Stimulated activated naive CD8-positive, alpha-beta T cell treated with anti-CD3 and anti-CD28 coated beads, Interleukin-15, Interleukin-2, amounts not matched to agents 100 ng/mL and 50 ng/mL, for 24 hours (primary cell): ENCODE results near the gene CLBA1.
"Not testable (repeated sequence)": the region's sequence is repeated elsewhere in the genome, so short reads cannot be mapped to it uniquely, and the experiment has no call there.

ENCODE experiments used
- H3K27ac Mint-ChIP-seq: one replicate; pipeline ENCODE4 v1.8.0; 2021; ENCODE audit warnings: mild to moderate bottlenecking, mixed read lengths
- H3K27me3 Mint-ChIP-seq: one replicate; pipeline ENCODE4 v1.8.0; 2021; ENCODE audit warnings: mixed read lengths
- H3K36me3 Mint-ChIP-seq: one replicate; pipeline ENCODE4 v1.8.0; 2021; ENCODE audit warnings: low read depth, mixed read lengths
- H3K4me1 Mint-ChIP-seq: one replicate; pipeline ENCODE4 v1.8.0; 2021; ENCODE audit warnings: low read depth, mixed read lengths
- H3K4me3 Mint-ChIP-seq: one replicate; pipeline ENCODE4 v1.8.0; 2021; ENCODE audit warnings: mild to moderate bottlenecking, mixed read lengths
- H3K9me3 Mint-ChIP-seq: one replicate; pipeline ENCODE4 v1.8.0; 2021; ENCODE audit warnings: mixed read lengths

Gene CLBA1

GRCh38 chr14:104944436-104945205 lies 41.0 kb upstream of the CLBA1 start:
- H3K36me3 Mint-ChIP-seq, H3K27me3 Mint-ChIP-seq, H3K4me1 Mint-ChIP-seq, H3K27ac Mint-ChIP-seq, H3K9me3 Mint-ChIP-seq, H3K4me3 Mint-ChIP-seq: not testable (repeated sequence)

DNA sequence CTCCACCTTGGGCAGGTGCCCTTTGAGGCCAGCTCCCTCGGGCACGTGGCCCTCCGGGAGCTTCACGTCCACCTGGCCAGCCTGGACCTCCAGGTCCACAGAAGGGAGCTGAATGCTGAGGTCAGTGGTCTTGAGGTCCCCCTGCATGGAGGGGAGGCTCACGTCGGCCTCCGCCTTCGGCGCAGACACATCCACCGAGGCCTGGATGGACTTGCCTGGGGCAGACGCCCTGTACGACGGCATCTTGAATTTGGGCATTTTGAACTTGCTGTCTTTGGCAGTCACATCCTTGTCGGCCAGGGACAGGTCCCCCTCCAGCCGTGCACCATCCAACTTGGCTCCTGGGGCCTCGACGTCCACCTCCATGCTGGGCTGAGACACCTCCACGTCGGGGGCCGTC lies 40.3 kb upstream of the CLBA1 start:
- H3K27me3 Mint-ChIP-seq, H3K36me3 Mint-ChIP-seq, H3K27ac Mint-ChIP-seq, H3K9me3 Mint-ChIP-seq, H3K4me3 Mint-ChIP-seq, H3K4me1 Mint-ChIP-seq: not testable (repeated sequence)

DNA sequence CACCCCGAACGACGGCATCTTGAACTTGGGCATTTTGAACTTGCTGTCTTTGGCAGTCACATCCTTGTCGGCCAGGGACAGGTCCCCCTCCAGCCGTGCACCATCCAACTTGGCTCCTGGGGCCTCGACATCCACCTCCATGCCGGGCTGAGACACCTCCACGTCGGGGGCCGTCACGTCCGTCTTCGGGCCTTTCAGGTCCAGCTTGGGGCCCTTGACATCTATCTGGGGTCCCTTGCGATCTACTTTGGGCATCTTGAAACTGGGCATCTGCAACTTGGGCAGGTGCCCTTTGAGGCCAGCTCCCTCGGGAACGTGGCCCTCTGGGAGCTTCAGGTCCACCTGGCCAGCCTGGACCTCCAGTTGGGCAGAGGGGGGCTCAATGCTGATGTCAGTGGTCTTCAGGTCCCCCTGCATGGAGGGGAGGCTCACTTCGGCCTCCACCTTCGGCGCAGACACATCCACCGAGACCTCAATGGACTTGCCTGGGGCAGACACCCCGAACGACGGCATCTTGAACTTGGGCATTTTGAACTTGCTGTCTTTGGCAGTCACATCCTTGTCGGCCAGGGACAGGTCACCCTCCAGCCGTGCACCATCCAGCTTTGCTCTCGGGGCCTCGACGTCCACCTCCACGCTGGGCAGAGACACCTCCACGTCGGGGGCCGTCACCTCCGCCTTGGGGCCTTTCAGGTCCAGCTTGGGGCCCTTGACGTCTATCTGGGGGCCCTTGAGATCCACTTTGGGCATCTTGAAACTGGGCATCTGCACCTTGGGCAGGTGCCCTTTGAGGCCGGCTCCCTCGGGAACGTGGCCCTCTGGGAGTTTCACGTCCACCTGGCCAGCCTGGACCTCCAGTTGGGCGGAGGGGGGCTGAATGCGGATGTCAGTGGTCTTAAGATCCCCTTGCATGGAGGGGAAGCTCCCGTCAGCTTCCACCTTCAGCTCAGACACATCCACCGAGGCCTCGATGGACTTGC lies 39.3 kb upstream of the CLBA1 start:
- not testable (repeated sequence) for H3K9me3 Mint-ChIP-seq, H3K36me3 Mint-ChIP-seq, H3K4me1 Mint-ChIP-seq, H3K27ac Mint-ChIP-seq, H3K4me3 Mint-ChIP-seq, H3K27me3 Mint-ChIP-seq

GRCh38 chr14:104947201-104947600 lies 38.4 kb upstream of the CLBA1 start:
- not testable (repeated sequence) for H3K27ac Mint-ChIP-seq, H3K9me3 Mint-ChIP-seq, H3K4me3 Mint-ChIP-seq, H3K4me1 Mint-ChIP-seq, H3K27me3 Mint-ChIP-seq, H3K36me3 Mint-ChIP-seq

DNA sequence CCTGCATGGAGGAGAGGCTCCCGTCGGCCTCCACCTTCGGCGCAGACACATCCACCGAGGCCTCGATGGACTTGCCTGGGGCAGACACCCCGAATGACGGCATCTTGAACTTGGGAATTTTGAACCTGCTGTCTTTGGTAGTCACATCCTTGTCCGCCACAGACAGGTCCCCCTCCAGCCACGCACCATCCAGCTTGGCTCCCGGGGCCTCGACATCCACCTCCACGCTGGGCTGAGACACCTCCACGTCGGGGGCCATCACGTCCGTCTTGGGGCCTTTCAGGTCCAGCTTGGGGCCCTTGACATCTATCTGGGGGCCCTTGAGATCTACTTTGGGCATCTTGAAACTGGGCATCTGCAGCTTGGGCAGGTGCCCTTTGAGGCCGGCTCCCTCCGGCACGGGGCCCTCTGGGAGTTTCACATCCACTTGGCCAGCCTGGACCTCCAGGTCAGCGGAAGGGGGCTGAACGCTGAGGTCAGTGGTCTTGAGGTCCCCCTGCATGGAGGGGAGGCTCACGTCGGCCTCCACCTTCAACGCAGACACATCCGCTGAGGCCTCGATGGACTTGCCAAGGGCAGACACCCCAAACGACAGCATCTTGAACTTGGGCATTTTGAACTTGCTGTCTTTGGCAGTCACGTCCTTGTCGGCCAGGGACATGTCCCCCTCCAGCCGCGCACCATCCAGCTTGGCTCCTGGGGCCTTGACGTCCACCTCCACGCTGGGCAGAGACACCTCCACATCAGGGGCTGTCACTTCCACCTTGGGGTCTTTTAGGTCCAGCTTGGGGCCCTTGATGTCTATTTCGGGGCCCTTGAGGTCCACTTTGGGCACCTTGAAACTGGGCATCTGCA lies 37.5 kb upstream of the CLBA1 start:
- H3K36me3 Mint-ChIP-seq, H3K27me3 Mint-ChIP-seq, H3K4me3 Mint-ChIP-seq, H3K27ac Mint-ChIP-seq, H3K9me3 Mint-ChIP-seq, H3K4me1 Mint-ChIP-seq: not testable (repeated sequence)

- Mint-ChIP-seq H3K36me3 (no peaks in the 10 kb centered on the region), H3K9me3 (no peaks in the 10 kb centered on the region), H3K4me3 (no peak overlapping the region), H3K4me1 (no peaks in the 10 kb centered on the region), H3K27me3 (no peaks in the 10 kb centered on the region), H3K27ac (no peak overlapping the region)
Observed at GRCh38 chr14:104948736-104949031, 36.9 kb upstream of the CLBA1 start.

- H3K4me1 Mint-ChIP-seq, H3K4me3 Mint-ChIP-seq, H3K27me3 Mint-ChIP-seq: not testable (repeated sequence)
Observed at GRCh38 chr14:104949406-104949955, 36.1 kb upstream of the CLBA1 start.

DNA sequence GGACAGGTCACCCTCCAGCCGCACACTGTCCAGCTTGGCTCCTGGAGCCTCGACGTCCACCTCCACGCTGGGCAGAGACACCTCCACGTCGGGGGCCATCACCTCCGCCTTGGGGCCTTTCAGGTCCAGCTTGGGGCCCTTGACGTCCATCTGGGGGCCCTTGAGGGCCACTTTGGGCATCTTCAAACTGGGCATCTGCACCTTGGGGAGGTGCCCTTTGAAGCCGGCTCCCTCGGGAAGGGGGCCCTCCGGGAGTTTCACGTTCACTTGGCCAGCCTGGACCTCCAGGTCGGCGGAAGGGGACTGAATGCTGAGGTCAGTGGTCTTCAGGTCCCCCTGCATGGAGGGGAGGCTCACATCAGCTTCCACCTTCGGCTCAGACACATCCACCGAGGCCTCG lies 35.6 kb upstream of the CLBA1 start:
- Mint-ChIP-seq H3K4me3 (no peak overlapping the region), H3K27me3 (no peaks in the 10 kb centered on the region), H3K9me3 (no peaks in the 10 kb centered on the region), H3K4me1 (no peaks in the 10 kb centered on the region), H3K36me3 (no peaks in the 10 kb centered on the region), H3K27ac (no peak overlapping the region)

More at GRCh38 chr14:104949406-104949955, 36.1 kb upstream of the CLBA1 start:
- H3K9me3 Mint-ChIP-seq, H3K36me3 Mint-ChIP-seq, H3K27ac Mint-ChIP-seq: not testable (repeated sequence)

DNA sequence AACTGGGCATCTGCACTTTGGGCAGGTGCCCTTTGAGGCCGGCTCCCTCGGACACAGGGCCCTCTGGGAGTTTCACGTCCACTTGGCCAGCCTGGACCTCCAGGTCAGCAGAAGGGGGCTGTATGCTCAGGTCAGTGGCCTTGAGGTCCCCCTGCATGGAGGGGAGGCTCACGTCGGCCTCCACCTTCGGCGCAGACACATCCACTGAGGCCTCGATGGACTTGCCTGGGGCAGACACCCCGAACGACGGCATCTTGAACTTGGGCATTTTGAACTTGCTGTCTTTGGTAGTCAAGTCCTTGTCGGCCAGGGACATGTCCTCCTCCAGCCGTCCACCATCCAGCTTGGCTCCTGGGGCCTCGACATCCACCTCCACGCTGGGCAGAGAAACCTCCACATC lies 34.9 kb upstream of the CLBA1 start:
- not testable (repeated sequence) for H3K4me3 Mint-ChIP-seq, H3K27me3 Mint-ChIP-seq, H3K4me1 Mint-ChIP-seq

GRCh38 chr14:104951863-104952657 lies 33.5 kb upstream of the CLBA1 start:
- H3K36me3 Mint-ChIP-seq, H3K27me3 Mint-ChIP-seq: not testable (repeated sequence)

More for the DNA sequence above, 34.9 kb upstream of the CLBA1 start:
- H3K27ac Mint-ChIP-seq, H3K9me3 Mint-ChIP-seq, H3K36me3 Mint-ChIP-seq: not testable (repeated sequence)

DNA sequence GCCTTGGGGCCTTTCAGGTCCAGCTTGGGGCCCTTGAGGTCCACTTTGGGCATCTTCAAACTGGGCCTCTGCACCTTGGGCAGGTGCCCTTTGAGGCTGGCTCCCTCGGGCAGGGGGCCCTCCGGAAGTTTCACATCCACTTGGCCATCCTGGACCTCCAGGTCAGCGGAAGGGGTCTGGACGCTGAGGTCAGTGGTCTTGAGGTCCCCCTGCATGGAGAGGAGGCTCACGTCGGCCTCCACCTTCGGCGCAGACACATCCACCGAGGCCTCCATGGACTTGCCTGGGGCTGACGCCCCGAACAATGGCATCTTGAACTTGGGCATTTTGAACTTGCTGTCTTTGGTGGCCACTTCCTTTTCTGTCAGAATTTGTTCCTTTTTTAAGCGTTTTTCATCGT lies 32.5 kb upstream of the CLBA1 start:
- Mint-ChIP-seq H3K4me3 (no peak overlapping the region), H3K9me3 (no peaks in the 10 kb centered on the region), H3K36me3 (no peaks in the 10 kb centered on the region), H3K4me1 (no peaks in the 10 kb centered on the region), H3K27ac (no peak overlapping the region), H3K27me3 (peaks cover 6% of the 10 kb centered on the region)

More at GRCh38 chr14:104951863-104952657, 33.5 kb upstream of the CLBA1 start:
- not testable (repeated sequence) for H3K4me3 Mint-ChIP-seq, H3K27ac Mint-ChIP-seq, H3K4me1 Mint-ChIP-seq, H3K9me3 Mint-ChIP-seq

DNA sequence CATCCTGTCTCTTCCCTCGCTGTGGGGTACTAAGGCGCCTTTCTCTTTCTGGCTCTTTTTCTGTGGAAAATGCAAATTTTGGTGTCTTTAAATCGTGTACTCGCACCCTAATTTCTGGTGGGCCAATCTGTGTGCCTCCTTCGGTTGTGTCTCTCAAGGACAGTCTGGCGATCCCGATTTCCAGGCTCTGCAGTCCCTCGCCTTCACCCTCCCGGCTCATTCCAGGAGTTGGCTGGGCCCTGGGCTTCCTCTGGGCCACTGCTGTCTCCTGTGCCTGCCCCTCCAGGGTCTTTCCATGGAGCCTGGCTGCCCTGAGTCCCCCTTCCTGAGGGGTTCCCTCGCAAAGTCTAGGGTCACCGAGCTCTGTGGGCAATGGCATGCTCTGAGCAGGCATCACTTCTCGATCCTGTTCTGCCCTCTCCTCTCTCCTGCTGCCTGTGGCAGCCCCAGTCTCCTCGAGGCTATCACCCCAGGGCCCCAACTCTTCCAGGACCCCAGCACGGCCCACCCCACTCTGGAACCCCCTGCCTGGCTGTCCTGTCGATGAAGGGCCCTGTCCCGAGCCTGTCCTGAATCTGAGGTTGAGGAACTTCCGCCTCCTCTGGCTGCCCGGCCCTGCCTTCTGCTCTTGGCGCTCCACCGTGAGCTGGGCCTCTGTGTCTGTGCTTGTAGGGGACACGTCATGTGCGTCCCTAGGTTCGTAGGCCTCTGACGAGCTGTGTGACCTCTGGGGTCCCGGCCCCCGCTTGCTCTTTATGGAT lies 31.5 kb upstream of the CLBA1 start:
- no peaks in the 10 kb centered on the region for H3K9me3 Mint-ChIP-seq
- H3K4me3 Mint-ChIP-seq = no peak overlapping the region
- H3K36me3 Mint-ChIP-seq = no peaks in the 10 kb centered on the region
- no peak overlapping the region for H3K27ac Mint-ChIP-seq
- peaks cover 6% of the 10 kb centered on the region for H3K27me3 Mint-ChIP-seq
- no peaks in the 10 kb centered on the region for H3K4me1 Mint-ChIP-seq

DNA sequence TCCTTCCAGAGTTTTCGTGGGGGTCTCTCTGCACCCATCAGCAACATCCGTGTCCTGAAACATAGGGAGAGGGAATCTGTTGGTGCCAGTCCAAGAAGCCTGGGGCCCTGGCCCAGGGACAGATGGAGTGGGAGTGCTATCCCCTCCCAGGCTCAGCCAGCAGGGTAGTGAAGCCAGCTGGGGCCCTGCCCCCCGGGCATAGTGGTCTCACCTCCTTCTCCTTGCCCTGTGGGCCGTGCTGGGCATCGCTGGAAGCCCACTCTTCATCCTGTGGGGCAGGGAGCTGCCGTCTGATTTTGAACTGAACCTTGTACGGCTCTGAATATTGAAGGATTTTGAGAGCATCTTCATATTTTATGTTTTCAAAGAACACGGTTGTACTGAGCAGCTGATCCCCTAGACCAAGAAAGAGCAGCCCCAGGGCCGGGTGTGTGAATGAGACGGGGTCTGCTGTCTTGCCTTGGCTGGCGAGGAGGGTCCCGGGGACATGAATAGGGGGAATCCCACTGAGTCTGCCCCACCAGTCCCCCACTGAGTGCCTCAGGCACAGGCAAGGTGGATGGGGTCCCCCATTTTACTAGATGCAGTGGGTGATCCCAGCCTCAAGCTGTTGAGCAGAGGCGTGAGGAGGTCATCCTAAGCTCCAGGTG lies 30.7 kb upstream of the CLBA1 start:
- no peaks in the 10 kb centered on the region for H3K36me3 Mint-ChIP-seq
- no peak overlapping the region for H3K27ac Mint-ChIP-seq
- H3K9me3 Mint-ChIP-seq = no peaks in the 10 kb centered on the region
- H3K4me3 Mint-ChIP-seq = no peak overlapping the region
- no peaks in the 10 kb centered on the region for H3K4me1 Mint-ChIP-seq
- H3K27me3 Mint-ChIP-seq = peaks cover 6% of the 10 kb centered on the region
